ENCODE data around the gene COPS9.

The COPS9 gene

DNA sequence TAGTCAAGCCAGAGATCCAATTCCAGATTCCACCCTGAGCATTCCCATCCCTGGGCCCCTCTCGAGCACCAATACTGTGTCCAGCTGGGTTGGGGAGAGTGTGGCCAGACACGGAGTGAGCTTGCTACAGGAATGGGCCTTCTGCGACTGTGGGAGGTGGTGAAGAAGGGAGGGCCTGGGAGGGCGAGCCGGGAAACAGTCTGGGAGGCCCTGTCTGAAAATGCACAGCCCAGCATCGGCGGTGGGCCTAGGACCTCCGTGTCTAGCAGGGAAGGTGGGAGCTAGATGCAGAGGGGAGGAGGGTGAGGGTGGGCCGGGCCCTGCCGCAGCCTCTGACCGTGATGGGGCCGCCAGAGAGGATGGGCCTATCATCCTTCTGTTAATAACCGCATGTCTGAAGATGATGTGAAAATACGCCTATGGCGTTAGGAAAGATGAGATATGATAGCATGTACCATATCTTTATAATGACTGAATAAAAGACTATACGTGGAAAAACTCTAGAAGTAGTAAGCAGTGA, 6.2 kb upstream of the COPS9 start:
- TF ChIP-seq, protein P1, sequence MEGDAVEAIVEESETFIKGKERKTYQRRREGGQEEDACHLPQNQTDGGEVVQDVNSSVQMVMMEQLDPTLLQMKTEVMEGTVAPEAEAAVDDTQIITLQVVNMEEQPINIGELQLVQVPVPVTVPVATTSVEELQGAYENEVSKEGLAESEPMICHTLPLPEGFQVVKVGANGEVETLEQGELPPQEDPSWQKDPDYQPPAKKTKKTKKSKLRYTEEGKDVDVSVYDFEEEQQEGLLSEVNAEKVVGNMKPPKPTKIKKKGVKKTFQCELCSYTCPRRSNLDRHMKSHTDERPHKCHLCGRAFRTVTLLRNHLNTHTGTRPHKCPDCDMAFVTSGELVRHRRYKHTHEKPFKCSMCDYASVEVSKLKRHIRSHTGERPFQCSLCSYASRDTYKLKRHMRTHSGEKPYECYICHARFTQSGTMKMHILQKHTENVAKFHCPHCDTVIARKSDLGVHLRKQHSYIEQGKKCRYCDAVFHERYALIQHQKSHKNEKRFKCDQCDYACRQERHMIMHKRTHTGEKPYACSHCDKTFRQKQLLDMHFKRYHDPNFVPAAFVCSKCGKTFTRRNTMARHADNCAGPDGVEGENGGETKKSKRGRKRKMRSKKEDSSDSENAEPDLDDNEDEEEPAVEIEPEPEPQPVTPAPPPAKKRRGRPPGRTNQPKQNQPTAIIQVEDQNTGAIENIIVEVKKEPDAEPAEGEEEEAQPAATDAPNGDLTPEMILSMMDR (IDR thresholded peaks at IDR 0.05; ENCODE audit: insufficient read depth, low read length, poor library complexity, severe bottlenecking): no peak
- no peak for DNase-seq (ENCODE audit: extremely low read depth, insufficient read length)
- Histone ChIP-seq H3K36me3 (ENCODE audit: control insufficient read depth, insufficient read depth, low read length) (no peaks in the 10 kb centered on the region), H3K4me3 (replicated peaks; ENCODE audit: low read depth, low read length) (no peak overlapping the region), H3K27me3 (replicated peaks; ENCODE audit: control insufficient read depth, insufficient read depth, low read length) (no peaks in the 10 kb centered on the region; the same call in 1 of the 2 replicates)

- TF ChIP-seq, protein P1 (IDR thresholded peaks at IDR 0.05; ENCODE audit: insufficient read depth, low read length, poor library complexity, severe bottlenecking): no peak
- DNase-seq (ENCODE audit: extremely low read depth, insufficient read length): no peak
- no peaks in the 10 kb centered on the region; the same call in 1 of the 2 replicates for H3K27me3 ChIP-seq (replicated peaks; ENCODE audit: control insufficient read depth, insufficient read depth, low read length)
Observed at GRCh38 chr2:240141736-240142135, 5.6 kb upstream of the COPS9 start.

GRCh38 chr2:240140920-240141319, 4.8 kb upstream of the COPS9 start:
- TF ChIP-seq, protein P1 (IDR thresholded peaks at IDR 0.05; ENCODE audit: insufficient read depth, low read length, poor library complexity, severe bottlenecking): no peak

More at GRCh38 chr2:240141736-240142135, 5.6 kb upstream of the COPS9 start:
- Histone ChIP-seq H3K4me3 (replicated peaks; ENCODE audit: low read depth, low read length) (no peak overlapping the region), H3K36me3 (ENCODE audit: control insufficient read depth, insufficient read depth, low read length) (no peaks in the 10 kb centered on the region)

DNA sequence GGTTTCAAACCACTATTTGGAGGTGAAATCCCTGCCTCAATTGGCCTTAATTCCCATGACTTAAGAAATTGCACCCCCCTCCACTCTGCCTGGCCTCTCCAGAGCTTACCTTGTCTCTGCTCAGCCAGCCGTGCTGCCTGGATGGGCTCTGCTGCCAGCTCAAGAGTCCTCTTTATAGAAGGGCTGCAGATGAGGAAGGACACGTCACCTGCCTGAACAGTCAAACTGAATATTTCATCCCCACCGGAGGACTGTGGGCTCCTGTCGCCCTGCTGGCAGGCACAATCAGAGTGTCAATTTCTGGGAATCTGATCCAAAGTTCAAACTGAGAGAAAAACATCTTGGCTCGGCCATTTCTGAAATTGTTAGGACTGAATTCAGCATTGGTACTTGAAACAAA, 4.4 kb upstream of the COPS9 start, which contains the start of gene OTOS:
OTOS (minus strand) TSS at position 148 of the 400 bp plus-strand sequence. CDS start 332 bp downstream, outside the sequence.
- DNase-seq (ENCODE audit: extremely low read depth, insufficient read length): no peak
- no peak within 1 kb of the TSS for H3K4me3 ChIP-seq (replicated peaks; ENCODE audit: low read depth, low read length)
- TF ChIP-seq, protein P1 (IDR thresholded peaks at IDR 0.05; ENCODE audit: insufficient read depth, low read length, poor library complexity, severe bottlenecking): no peak

More at GRCh38 chr2:240140920-240141319, 4.8 kb upstream of the COPS9 start:
- no peaks in the 10 kb centered on the region; the same call in 1 of the 2 replicates for H3K27me3 ChIP-seq (replicated peaks; ENCODE audit: control insufficient read depth, insufficient read depth, low read length)
- H3K36me3 ChIP-seq (ENCODE audit: control insufficient read depth, insufficient read depth, low read length): no peaks in the 10 kb centered on the region
- H3K4me3 ChIP-seq (replicated peaks; ENCODE audit: low read depth, low read length): no peak overlapping the region
- DNase-seq (ENCODE audit: extremely low read depth, insufficient read length): no peak

GRCh38 chr2:240139666-240140393, 3.7 kb upstream of the COPS9 start:
- no peak for DNase-seq (ENCODE audit: extremely low read depth, insufficient read length)
- no peaks in the 10 kb centered on the region for H3K36me3 ChIP-seq (ENCODE audit: control insufficient read depth, insufficient read depth, low read length)
- H3K27me3 ChIP-seq (replicated peaks; ENCODE audit: control insufficient read depth, insufficient read depth, low read length): no peaks in the 10 kb centered on the region; the same call in 1 of the 2 replicates
- TF ChIP-seq, protein P1 (IDR thresholded peaks at IDR 0.05; ENCODE audit: insufficient read depth, low read length, poor library complexity, severe bottlenecking): no peak
- H3K4me3 ChIP-seq (replicated peaks; ENCODE audit: low read depth, low read length): no peak overlapping the region

More for the DNA sequence above, 4.4 kb upstream of the COPS9 start, which contains the start of gene OTOS:
- no peaks in the 10 kb centered on the region; the same call in 1 of the 2 replicates for H3K27me3 ChIP-seq (replicated peaks; ENCODE audit: control insufficient read depth, insufficient read depth, low read length)
- no peaks in the 10 kb centered on the region for H3K36me3 ChIP-seq (ENCODE audit: control insufficient read depth, insufficient read depth, low read length)
